CD4-positive, alpha-beta T cell treated with Interleukin-1 beta for 1 hour (primary cell): ENCODE results near the gene CPEB1.
"Not testable (repeated sequence)": the region's sequence is repeated elsewhere in the genome, so short reads cannot be mapped to it uniquely, and the experiment has no call there.

Experiments
- DNase-seq, 2 donors: peaks; one replicate each; pipeline ENCODE4 v3.0.0-alpha.2; 2020 to 2022

Gene CPEB1

DNA sequence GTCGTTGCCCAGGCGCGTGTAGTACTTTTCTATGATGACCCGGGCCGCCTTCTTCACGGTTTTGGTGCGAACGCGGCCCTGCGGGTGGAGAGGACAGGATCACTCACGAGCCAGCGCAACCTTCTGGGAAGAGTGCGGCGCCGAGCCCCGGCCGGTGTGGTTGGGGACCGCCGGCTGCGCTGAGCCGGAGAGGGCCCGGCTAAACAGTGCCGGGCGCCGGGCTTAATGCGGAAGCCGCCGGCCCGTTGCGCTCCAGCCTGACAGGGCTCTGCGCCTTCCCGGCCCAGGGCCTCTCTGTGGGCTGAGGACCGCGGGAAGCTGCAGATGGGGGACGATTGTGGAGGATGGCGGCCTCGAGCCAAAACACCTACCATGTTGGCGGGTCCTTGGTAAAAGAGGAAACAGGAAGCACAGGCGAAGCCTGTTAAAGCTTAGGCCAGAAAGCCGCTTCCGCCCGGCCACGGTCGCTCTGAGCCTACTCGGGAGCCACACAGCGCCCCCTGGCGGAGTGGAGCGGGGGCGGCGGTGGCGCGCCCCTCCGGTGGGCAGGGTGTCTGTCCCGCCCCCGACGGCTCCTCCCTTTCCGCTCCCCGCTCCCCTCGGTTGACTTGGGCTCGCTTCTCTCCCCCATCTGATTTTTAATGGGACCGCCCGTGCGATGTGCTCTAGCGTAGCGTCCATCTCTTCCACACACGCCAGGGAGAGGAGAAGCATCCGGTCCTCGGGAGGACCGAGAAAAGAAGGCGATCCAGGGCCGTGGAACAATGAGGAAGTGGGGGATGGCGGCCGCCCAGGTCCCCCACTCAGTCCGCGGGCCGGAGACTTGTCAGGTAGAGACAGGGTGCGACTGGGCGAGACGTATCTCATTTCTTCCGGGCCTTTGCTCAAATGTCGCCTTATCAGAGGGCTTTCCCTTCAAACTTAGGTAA lies 106.8 kb downstream of the CPEB1 start, which contains the start of gene RPS17:
RPS17 (minus strand) TSS at position 403 of the 929 bp plus-strand sequence; CDS start at position 374, 29 bp downstream.
- peak; percentile 97 to 98 for DNase-seq

- no peak for DNase-seq
Observed at GRCh38 chr15:82539691-82540054, 107.5 kb downstream of the CPEB1 start.

GRCh38 chr15:82538961-82539690 lies 108.0 kb downstream of the CPEB1 start:
- no peak for DNase-seq

DNA sequence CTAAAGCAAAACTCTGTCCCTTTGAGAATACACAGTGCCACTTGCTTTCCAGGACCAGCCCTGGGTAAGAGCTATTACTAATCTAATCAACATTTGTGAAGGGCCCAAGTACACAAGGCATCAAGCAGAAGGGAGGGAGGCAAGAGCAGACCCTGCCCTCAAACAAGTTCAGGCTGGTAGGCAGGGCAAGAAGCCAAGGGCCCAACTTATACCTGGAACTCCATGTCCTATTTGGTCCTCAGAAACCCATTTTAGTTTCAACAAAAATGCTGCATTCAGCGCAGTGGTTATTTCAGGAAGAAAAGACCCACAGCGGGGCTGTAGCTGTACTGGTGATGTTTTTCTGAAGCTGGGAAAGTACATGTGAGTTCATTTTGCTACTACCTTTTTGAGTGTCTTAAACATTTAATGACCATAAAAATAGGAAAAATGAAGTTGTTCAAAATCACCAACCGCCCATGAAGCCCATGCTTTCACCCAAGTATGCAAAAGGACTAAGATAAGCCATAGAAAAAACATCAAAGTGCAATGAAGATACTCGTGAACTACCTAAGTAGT lies 109.7 kb downstream of the CPEB1 start:
- DNase-seq, result no peak

DNA sequence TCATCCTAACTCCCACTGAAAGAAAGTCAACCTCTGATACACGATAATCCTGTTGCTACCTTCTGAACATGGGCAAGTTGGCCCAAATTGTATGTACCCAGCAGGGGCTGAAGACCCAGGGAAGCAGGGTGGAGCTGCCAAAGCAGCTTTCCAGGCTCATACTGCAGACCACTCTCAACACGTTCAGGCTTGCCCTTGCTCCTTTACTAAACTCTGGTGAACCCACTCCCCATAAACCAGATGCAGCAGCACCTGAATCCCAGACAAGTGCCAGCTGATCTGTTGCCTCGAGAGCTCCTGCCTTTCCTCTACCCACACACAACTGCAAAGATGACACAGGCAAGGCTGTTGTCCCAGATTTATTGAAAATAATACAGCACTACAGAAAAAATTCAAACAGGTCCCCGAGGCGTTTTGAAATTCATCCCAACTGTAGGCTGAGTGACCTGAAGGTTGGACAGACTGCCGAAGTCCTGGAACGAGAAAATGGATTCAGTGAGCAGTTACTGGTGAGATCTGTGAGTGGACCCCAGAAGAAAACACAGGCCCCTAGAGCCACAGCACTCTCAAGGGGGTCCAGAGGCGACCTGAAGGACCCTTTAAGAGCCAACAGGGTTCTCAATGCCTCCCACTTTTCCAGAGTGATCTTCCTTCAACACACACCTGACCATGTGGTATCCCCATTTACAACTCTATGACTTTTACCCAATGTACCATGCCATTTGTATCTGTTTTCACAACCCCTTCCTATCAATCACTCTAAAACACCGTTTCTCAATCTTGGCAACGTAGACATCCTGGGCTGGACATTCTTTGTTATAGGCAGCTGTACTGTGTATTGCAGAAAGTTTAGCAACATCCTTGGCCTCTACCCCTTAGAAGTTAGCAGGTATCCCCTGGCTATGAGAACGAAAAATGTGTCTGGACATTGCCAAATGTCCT lies 110.5 kb downstream of the CPEB1 start:
- no peak for DNase-seq

GRCh38 chr15:82535566-82536408 lies 111.4 kb downstream of the CPEB1 start:
- no peak for DNase-seq

- not testable (repeated sequence) for DNase-seq
Observed at GRCh38 chr15:82535151-82535550, 112.0 kb downstream of the CPEB1 start.

DNA sequence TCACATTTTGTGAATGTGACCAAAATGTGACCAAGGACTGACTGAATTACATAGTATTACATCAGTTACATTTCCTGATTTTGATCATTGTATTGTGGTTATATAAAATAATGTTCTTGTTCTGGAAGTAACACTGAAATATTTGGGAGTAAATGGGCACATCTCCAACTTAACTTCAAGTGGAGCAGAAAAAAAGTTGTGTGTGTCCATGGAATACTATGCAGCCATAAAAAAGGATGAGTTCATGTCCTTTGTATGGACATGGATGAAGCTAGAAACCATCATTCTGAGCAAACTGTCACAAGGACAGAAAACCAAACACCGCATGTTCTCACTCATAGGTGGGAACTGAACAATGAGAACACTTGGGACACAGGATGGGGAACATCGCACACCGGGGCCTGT lies 112.7 kb downstream of the CPEB1 start:
- not testable (repeated sequence) for DNase-seq

- DNase-seq, result no peak
Observed at GRCh38 chr15:82533801-82534200, 113.4 kb downstream of the CPEB1 start.

DNA sequence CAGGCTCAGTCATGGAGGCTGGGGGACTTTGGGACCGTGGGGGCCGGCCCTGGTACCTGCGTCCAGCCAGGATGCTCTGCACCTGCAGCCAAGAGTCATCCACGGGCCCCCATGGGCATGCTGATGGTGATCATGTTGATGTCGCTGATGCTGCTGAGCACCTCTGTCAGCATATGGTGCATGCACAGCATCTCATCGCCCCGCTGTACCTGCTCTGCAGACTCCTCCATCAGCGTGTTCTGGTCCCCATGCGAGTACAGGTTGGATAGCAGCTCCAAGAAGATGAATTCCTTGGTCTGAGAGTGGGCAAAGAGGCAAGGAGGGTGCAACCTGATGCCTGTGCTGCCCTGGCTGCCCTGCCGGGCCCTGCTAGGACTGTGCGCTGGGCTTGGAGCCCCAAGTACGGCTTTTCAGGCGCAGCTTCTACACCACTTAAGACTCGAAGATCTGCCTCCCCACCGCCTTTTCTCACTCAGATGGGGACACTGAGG lies 114.1 kb downstream of the CPEB1 start:
- no peak for DNase-seq

GRCh38 chr15:82532383-82532990 lies 114.7 kb downstream of the CPEB1 start:
- DNase-seq, result no peak

GRCh38 chr15:82531496-82532382 lies 115.4 kb downstream of the CPEB1 start:
- no peak for DNase-seq

DNA sequence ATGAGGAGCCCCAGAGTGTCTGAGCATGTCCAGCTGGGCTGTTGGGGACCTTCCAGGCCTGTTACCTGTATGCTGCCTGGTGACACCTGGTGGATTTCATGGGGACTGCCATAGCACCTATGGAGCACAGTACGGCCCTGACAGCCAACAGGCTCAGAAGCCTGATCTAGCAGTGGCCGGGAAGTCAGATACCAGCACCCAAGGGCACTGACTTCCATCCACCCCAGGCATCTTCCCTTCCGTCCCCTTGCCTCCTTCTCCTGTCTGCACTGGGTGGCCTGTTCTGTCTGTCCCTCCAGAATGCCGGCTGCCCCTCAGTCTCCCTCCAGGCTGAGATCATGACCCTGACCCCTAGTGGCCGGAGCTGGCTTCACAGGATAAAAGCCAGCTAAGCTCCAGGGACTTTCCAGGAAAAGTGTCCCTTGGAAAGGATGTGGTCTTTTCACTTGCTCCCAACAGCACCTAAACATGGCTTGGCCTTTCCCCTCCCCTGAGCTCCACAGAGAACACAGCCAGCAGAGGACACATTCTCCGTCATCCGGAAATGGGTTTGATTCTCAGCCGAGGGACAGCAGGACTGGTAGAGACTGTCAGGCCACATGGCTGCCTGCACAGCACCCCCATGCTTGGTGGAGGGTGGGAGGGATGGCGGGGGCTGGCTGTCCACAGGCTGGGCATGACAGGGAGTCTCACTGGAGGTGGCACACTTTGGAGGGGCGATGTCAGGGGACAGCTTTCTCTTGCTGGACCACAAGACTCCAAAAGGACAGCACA lies 116.4 kb downstream of the CPEB1 start:
- peak; percentile 74 to 77 for DNase-seq

DNA sequence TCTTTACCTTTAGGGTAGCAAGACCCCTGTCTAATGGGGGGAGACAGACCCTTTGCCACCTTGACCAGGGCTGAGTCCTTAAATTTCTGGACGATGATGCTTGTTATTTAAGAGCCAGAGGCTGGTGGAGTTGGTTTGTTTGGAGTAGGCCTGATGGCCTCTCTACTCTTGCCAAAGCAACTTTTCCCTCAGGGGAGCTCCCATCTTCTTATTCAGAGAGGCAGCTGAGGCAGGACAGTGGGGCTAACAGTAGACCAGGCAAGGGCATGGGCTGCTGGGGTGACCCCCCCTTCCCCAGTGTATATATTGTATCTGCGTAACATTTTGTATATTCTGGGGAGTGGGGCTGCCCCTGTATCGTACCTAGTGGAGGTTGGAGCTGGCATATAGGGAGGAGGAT lies 117.2 kb downstream of the CPEB1 start:
- no peak for DNase-seq

DNA sequence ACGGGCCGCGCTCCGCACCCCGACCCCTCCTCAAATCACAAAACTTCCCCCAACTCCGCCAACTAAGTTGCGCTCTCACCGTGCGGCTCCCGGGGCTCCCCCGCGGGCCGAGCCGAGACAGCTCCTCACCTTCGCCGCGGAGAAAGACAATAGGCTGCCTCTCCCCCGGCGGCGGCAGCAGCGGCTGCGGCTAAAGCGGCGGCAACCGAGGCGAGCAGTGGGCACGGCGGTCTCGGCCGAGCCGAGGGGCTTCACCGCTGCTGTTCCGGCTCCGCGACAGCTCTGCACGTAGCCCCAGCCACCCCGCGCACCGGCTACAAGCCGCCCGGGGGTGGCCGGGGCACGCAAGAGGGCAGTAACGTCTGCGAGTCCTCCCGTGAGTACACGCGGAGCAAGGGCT lies 133.6 kb downstream of the CPEB1 start:
- DNase-seq, result not testable (repeated sequence)

GRCh38 chr15:82507693-82508092 lies 139.5 kb downstream of the CPEB1 start:
- DNase-seq, result not testable (repeated sequence)

DNA sequence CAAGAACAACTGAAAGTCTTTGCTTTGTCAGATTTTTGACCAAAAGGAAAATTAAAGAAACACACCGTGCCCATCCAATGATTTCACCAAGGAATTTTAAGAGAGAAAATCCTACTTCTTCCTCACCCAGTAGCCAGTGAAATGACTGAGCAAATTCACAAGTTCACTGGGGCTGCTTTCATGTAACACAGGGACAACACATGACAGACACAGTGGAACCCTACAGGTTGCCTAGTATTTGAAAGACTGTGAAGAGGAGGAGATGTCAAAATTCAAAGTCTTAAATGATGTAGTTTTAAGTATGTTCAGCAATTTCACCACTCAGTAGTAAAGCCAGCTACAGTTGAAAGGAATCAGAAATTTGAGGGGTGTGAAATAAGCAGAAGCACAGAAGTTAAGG lies 140.1 kb downstream of the CPEB1 start:
- DNase-seq, result not testable (repeated sequence)

- DNase-seq, result not testable (repeated sequence)
Observed at GRCh38 chr15:82505842-82506241, 141.3 kb downstream of the CPEB1 start.

DNA sequence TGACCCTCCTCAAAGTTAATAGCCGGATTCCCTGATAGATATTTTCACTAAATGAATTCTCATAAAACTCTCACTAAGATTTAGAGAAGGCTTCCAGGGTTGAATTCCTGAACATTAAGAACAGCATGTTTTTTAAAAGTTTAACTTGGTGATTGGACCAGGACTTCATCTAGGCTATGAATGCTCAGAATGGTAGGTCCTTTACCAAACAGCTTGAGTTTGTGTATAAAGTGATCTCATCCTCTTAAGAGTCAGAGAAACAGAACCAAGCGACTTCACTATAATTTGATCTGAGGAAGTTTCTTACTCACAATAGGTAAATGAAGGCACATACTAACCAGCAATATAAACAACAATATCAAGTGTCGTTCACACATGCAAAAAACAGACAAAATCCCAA lies 143.1 kb downstream of the CPEB1 start:
- not testable (repeated sequence) for DNase-seq
